Smooth muscle cell (in vitro differentiated cells): ENCODE measurements around the gene RAI14. TPM values are rescaled to one million over a fixed set of nuclear protein-coding genes. Genes with fewer than 3 reads are reported as not detected.
A peak's percentile ranks its signal among the peaks of the same experiment; 100 is the strongest.

Source experiments
- DNase-seq: peaks from one replicate; lab custom pipeline; 2025; ENCODE audit not compliant: unreplicated experiment; lab: John Stamatoyannopoulos, UW
- H2AFZ ChIP-seq: fragments of 200-600 bp; sonication (generic); 2 replicates; pipeline ENCODE4 v1.6.0; 2016; ENCODE audit warnings: antibody characterized with exemption, low read depth, mild to moderate bottlenecking
- H3F3A ChIP-seq: fragments of 200-600 bp; sonication (generic); 2 replicates; pipeline ENCODE4 v1.6.0; 2017; ENCODE audit warnings: antibody characterized with exemption, low read depth
- H3K27ac ChIP-seq: fragments of 200-600 bp; sonication (generic); 2 replicates; pipeline ENCODE4 v1.5.1; 2016; ENCODE audit warnings: low read depth, mild to moderate bottlenecking
- H3K27me3 ChIP-seq: fragments of 200-600 bp; sonication (generic); 2 replicates; pipeline ENCODE4 v1.6.1; 2016; ENCODE audit warnings: low read depth, mild to moderate bottlenecking
- H3K36me3 ChIP-seq: fragments of 200-600 bp; sonication (generic); 2 replicates; pipeline ENCODE4 v1.5.1; 2016; ENCODE audit warnings: low read depth
- H3K4me1 ChIP-seq: fragments of 200-600 bp; sonication (generic); 2 replicates; pipeline ENCODE4 v1.5.1; 2016; ENCODE audit warnings: low read depth
- H3K4me2 ChIP-seq: fragments of 200-600 bp; sonication (generic); 2 replicates; pipeline ENCODE4 v1.6.0; 2016; ENCODE audit warnings: mild to moderate bottlenecking
- H3K4me3 ChIP-seq: fragments of 200-600 bp; sonication (generic); 2 replicates; pipeline ENCODE4 v1.5.1; 2016; ENCODE audit warnings: mild to moderate bottlenecking
- H3K79me2 ChIP-seq: fragments of 200-600 bp; sonication (generic); 2 replicates; pipeline ENCODE4 v1.6.0; 2016; ENCODE audit warnings: low read depth, mild to moderate bottlenecking
- H3K9ac ChIP-seq: fragments of 200-600 bp; sonication (generic); 2 replicates; pipeline ENCODE4 v1.6.0; 2016; ENCODE audit warnings: low read depth
- H3K9me3 ChIP-seq: fragments of 200-600 bp; sonication (generic); replicated peaks from 2 replicates; pipeline ENCODE4 v1.5.1; 2016; ENCODE audit warnings: low read depth
- H4K20me1 ChIP-seq: fragments of 200-600 bp; sonication (generic); 2 replicates; pipeline ENCODE4 v1.6.0; 2016; ENCODE audit warnings: low read depth
- CTCF ChIP-seq: fragments of 200-600 bp; sonication (generic); IDR thresholded peaks from 2 replicates; pipeline ENCODE4 v1.5.1; 2017; ENCODE audit warnings: borderline replicate concordance, mild to moderate bottlenecking, antibody characterized with exemption; ENCODE audit not compliant: insufficient read depth, poor library complexity, severe bottlenecking
- WGBS: methylation state at CpG from one replicate; pipeline ENCODE4 v1.1.7; 2016; ENCODE audit warnings: low lambda C conversion rate; 5-methylcytosine and 5-hydroxymethylcytosine counted together
- polyA plus RNA-seq: library from polyadenylated mRNA; unstranded; fragments of >200 nt; fragmentation: Nextera tagmentation; extraction: Ambion mirVana; gene quantifications from 2 replicates; pipeline ENCODE4 v1.2.1, GENCODE V29; 2016
- total RNA-seq: library from RNA; depleted of rRNA; stranded (reverse); fragments of >200 nt; gene quantifications from 2 replicates; pipeline ENCODE4 v1.2.3, GENCODE V29; 2014

Gene RAI14
- total and polyA plus RNA-seq, 2 experiments from 2014 or later = 111 to 209 TPM

DNA sequence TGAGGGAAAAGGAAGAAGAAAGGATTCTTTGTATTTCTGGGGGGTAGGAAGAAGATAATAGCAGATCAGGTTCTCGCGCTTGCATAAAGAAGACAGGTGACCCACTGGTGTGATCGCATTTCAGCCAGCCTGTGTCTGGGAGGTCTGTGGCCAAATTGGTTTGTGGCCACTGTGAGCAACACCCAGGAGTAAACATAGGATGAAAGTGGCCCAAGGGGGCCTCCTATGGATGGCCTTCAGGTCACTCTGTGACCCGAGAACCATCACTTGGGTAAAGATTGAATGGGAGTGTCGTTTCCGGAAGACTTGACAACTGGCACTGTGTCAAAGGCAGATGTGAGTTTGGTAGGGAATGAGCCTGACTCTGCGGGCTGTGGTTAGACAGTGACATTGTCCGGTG lies 34.2 kb downstream of the RAI14 start:
- Histone ChIP-seq H3K9me3 (no peaks in the 10 kb centered on the region), H3K36me3 (no peaks in the 10 kb centered on the region), H3K27me3 (no peaks in the 10 kb centered on the region), H2AFZ (no peak overlapping the region), H4K20me1 (peaks cover 38% of the 10 kb centered on the region), H3K4me3 (no peak overlapping the region), H3K9ac (no peak overlapping the region), H3K79me2 (peaks cover 69% of the 10 kb centered on the region), H3K4me1 (peaks cover 26% of the 10 kb centered on the region), H3F3A (peaks cover 16% of the 10 kb centered on the region), H3K4me2 (no peak overlapping the region), H3K27ac (peak overlapping the region; percentile 98)
- no peak for DNase-seq
- 93% methylated on average over 8 of the region's 8 CpGs for WGBS
- TF ChIP-seq CTCF = no peak

GRCh38 chr5:34690898-34691297 lies 34.8 kb downstream of the RAI14 start:
- no peak for DNase-seq

GRCh38 chr5:34691326-34691725 lies 35.2 kb downstream of the RAI14 start:
- Histone ChIP-seq H3K36me3 (no peaks in the 10 kb centered on the region), H3K79me2 (peaks cover 76% of the 10 kb centered on the region), H3K4me1 (peaks cover 16% of the 10 kb centered on the region), H3K4me3 (no peak overlapping the region), H2AFZ (no peak overlapping the region), H3K27me3 (no peaks in the 10 kb centered on the region), H3K9ac (no peak overlapping the region), H4K20me1 (peaks cover 46% of the 10 kb centered on the region), H3F3A (peaks cover 13% of the 10 kb centered on the region), H3K4me2 (no peak overlapping the region), H3K9me3 (no peaks in the 10 kb centered on the region), H3K27ac (peak overlapping the region; percentile 98)
- TF ChIP-seq CTCF = no peak
- no peak for DNase-seq
- WGBS = 85% methylated on average over 6 of the region's 6 CpGs

More at GRCh38 chr5:34690898-34691297, 34.8 kb downstream of the RAI14 start:
- Histone ChIP-seq H3K4me1 (peaks cover 20% of the 10 kb centered on the region), H3K9ac (no peak overlapping the region), H3K79me2 (peaks cover 72% of the 10 kb centered on the region), H3K36me3 (no peaks in the 10 kb centered on the region), H2AFZ (no peak overlapping the region), H3K4me2 (no peak overlapping the region), H3F3A (peaks cover 13% of the 10 kb centered on the region), H3K9me3 (no peaks in the 10 kb centered on the region), H3K4me3 (no peak overlapping the region), H3K27ac (peak overlapping the region; percentile 98), H3K27me3 (no peaks in the 10 kb centered on the region), H4K20me1 (peaks cover 43% of the 10 kb centered on the region)
- TF ChIP-seq CTCF = no peak
- WGBS = 93% methylated on average over 2 of the region's 2 CpGs

GRCh38 chr5:34692786-34693185 lies 36.7 kb downstream of the RAI14 start:
- no peaks in the 10 kb centered on the region for H3K9me3 ChIP-seq
- peak overlapping the region; percentile 98 for H3K27ac ChIP-seq
- no peak overlapping the region for H3K4me2 ChIP-seq
- peaks cover 91% of the 10 kb centered on the region for H3K79me2 ChIP-seq
- H3K4me3 ChIP-seq = no peak overlapping the region
- H2AFZ ChIP-seq = no peak overlapping the region
- no peak for DNase-seq
- no peaks in the 10 kb centered on the region for H3K36me3 ChIP-seq
- H3K27me3 ChIP-seq = no peaks in the 10 kb centered on the region
- H3K4me1 ChIP-seq = peaks cover 12% of the 10 kb centered on the region
- no peak for TF ChIP-seq CTCF
- no peak overlapping the region for H3K9ac ChIP-seq
- H4K20me1 ChIP-seq = peaks cover 60% of the 10 kb centered on the region
- H3F3A ChIP-seq = peaks cover 13% of the 10 kb centered on the region
- 97% methylated on average over 6 of the region's 6 CpGs for WGBS
